ENCODE data around the gene NDUFA9.

The NDUFA9 gene

DNA sequence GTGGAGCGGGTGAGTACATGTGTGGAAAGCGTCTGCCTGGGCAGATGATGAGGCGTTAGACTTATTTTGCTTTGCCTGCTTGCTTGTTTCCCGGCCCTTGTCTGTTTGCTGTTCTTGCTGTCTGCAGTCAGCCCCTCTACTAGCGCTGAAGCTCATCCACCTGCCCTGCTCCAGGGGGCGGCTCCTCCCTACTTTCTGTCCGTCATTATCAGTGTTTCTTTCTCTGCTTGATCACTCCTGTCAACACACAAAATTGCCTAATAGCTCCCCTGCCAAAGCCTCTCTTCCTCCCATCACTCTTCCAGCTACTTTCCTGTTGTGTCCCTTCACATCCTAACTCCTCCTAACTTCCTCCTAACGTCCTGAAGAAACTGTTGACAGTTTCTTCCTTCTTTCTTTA is 36.4 kb downstream of the NDUFA9 start:
- H3K9me3 ChIP-seq (ENCODE audit: insufficient read depth, low read length, severe bottlenecking), result no peaks in the 10 kb centered on the region
- H4K20me1 ChIP-seq (ENCODE audit: insufficient read depth, low read length), result no peaks in the 10 kb centered on the region
- peaks cover 81% of the 10 kb centered on the region for H3K36me3 ChIP-seq (ENCODE audit: insufficient read depth, low read length)
- no peak overlapping the region for H3K9ac ChIP-seq (ENCODE audit: low read depth, low read length)
- no peaks in the 10 kb centered on the region for H3K27me3 ChIP-seq (ENCODE audit: insufficient read depth, low read length, poor library complexity)
- no peak overlapping the region for H3K4me3 ChIP-seq (ENCODE audit: low read depth in 1 of 2, low read length in 2 of 2)
- no peak overlapping the region for H2AFZ ChIP-seq (ENCODE audit: low read depth, low read length)
- no peak overlapping the region for H3K27ac ChIP-seq (ENCODE audit: low read length)
- H3K4me1 ChIP-seq (ENCODE audit: insufficient read depth, low read length), result no peaks in the 10 kb centered on the region
- no peak for TF ChIP-seq EZH2 (IDR thresholded peaks at IDR 0.05; ENCODE audit: borderline replicate concordance, low read depth, low read length, severe bottlenecking)
- TF ChIP-seq, protein P1, sequence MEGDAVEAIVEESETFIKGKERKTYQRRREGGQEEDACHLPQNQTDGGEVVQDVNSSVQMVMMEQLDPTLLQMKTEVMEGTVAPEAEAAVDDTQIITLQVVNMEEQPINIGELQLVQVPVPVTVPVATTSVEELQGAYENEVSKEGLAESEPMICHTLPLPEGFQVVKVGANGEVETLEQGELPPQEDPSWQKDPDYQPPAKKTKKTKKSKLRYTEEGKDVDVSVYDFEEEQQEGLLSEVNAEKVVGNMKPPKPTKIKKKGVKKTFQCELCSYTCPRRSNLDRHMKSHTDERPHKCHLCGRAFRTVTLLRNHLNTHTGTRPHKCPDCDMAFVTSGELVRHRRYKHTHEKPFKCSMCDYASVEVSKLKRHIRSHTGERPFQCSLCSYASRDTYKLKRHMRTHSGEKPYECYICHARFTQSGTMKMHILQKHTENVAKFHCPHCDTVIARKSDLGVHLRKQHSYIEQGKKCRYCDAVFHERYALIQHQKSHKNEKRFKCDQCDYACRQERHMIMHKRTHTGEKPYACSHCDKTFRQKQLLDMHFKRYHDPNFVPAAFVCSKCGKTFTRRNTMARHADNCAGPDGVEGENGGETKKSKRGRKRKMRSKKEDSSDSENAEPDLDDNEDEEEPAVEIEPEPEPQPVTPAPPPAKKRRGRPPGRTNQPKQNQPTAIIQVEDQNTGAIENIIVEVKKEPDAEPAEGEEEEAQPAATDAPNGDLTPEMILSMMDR (IDR thresholded peaks at IDR 0.05; ENCODE audit: borderline replicate concordance, extremely low read depth, low read length, poor library complexity, severe bottlenecking), result no peak
- DNase-seq, result no peak
- no peaks in the 10 kb centered on the region for H3K79me2 ChIP-seq (ENCODE audit: insufficient read depth, low read length)
- H3K4me2 ChIP-seq (ENCODE audit: insufficient read depth, low read length), result no peak overlapping the region
- no peak for ATAC-seq (ENCODE audit: insufficient read depth, low read depth)

DNA sequence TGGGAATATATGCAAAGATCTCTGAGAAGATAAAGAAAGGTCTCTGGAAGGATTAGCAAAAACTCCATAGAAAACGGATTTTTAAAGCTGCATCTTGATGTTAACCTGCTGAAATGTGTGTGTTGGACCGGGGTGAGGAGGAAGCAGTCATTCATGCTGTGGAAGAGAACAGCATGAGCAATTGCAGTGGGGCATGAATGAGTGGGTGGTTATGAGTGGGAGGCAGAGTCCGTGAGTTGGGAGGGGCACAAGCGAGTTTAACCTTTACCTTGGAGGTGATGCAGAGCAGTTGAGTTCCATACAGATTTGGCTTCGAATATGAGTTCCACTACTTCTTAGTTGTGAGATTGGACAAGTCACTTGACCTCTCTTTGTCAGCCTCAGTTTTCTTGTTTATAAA is 41.8 kb downstream of the NDUFA9 start:
- H3K79me2 ChIP-seq (ENCODE audit: insufficient read depth, low read length), result no peaks in the 10 kb centered on the region
- no peak for ATAC-seq (ENCODE audit: insufficient read depth, low read depth)
- no peak overlapping the region for H3K4me2 ChIP-seq (ENCODE audit: insufficient read depth, low read length)
- H2AFZ ChIP-seq (ENCODE audit: low read depth, low read length), result no peak overlapping the region
- H3K27me3 ChIP-seq (ENCODE audit: insufficient read depth, low read length, poor library complexity), result no peaks in the 10 kb centered on the region
- TF ChIP-seq EZH2 (IDR thresholded peaks at IDR 0.05; ENCODE audit: borderline replicate concordance, low read depth, low read length, severe bottlenecking), result no peak
- TF ChIP-seq, protein P1 (IDR thresholded peaks at IDR 0.05; ENCODE audit: borderline replicate concordance, extremely low read depth, low read length, poor library complexity, severe bottlenecking), result no peak
- H3K9ac ChIP-seq (ENCODE audit: low read depth, low read length), result no peak overlapping the region
- no peaks in the 10 kb centered on the region for H3K9me3 ChIP-seq (ENCODE audit: insufficient read depth, low read length, severe bottlenecking)
- H3K36me3 ChIP-seq (ENCODE audit: insufficient read depth, low read length), result peaks cover 50% of the 10 kb centered on the region
- H3K27ac ChIP-seq (ENCODE audit: low read length), result no peak overlapping the region
- H4K20me1 ChIP-seq (ENCODE audit: insufficient read depth, low read length), result no peaks in the 10 kb centered on the region
- no peak overlapping the region for H3K4me3 ChIP-seq (ENCODE audit: low read depth in 1 of 2, low read length in 2 of 2)
- no peaks in the 10 kb centered on the region for H3K4me1 ChIP-seq (ENCODE audit: insufficient read depth, low read length)
- DNase-seq, result no peak
